Measurements from ENCODE around the gene EPM2A.

GRCh38 chr6:145761584-145761983 lies 26.3 kb upstream of the EPM2A start:
- no peak for TF ChIP-seq CEBPB (IDR thresholded peaks at IDR 0.05)
- no peak for TF ChIP-seq PHF8 (IDR thresholded peaks at IDR 0.05; ENCODE audit: borderline replicate concordance, low read depth)
- no peak for TF ChIP-seq POLR2A (IDR thresholded peaks at IDR 0.05; ENCODE audit: low read length)
- TF ChIP-seq KDM1A (IDR thresholded peaks at IDR 0.05; ENCODE audit: low read depth): no peak
- no peak for TF ChIP-seq CTCF (IDR thresholded peaks at IDR 0.05)
- TF ChIP-seq GATA3 (IDR thresholded peaks at IDR 0.05; ENCODE audit: borderline replicate concordance): no peak
- TF ChIP-seq HDAC2 (IDR thresholded peaks at IDR 0.05): no peak
- TF ChIP-seq EP300 (IDR thresholded peaks at IDR 0.05): no peak
- no peak for TF ChIP-seq REST (IDR thresholded peaks at IDR 0.05)
- no peak for TF ChIP-seq ESRRA (IDR thresholded peaks at IDR 0.05; ENCODE audit: borderline replicate concordance, low read length)

All from A549 (cell line).